ENCODE results near the gene SPACA4.

SPACA4 gene

GRCh38 chr19:48591021-48591420 is 15.5 kb upstream of the SPACA4 start:
- Histone ChIP-seq H3K4me2 (ENCODE audit: low read length) (no peak overlapping the region), H3K27ac (ENCODE audit: low read depth, low read length) (no peak overlapping the region)

GRCh38 chr19:48595171-48595570 is 11.4 kb upstream of the SPACA4 start:
- Histone ChIP-seq H3K27me3 (ENCODE audit: control insufficient read depth, low read length) (no peaks in the 10 kb centered on the region), H4K20me1 (ENCODE audit: control insufficient read depth, insufficient read depth, low read depth, low read length) (no peaks in the 10 kb centered on the region), H3K9me3 (ENCODE audit: control insufficient read depth, insufficient read depth, low read length) (no peaks in the 10 kb centered on the region), H3F3A (ENCODE audit: control insufficient read depth, insufficient read depth) (no peaks in the 10 kb centered on the region), H3K4me2 (ENCODE audit: low read length) (no peak overlapping the region), H3K79me2 (ENCODE audit: control insufficient read depth, low read length) (no peaks in the 10 kb centered on the region), H3K9me2 (replicated peaks; ENCODE audit: control insufficient read depth, low read length) (no peaks in the 10 kb centered on the region), H3K4me1 (ENCODE audit: control insufficient read depth, low read length) (peaks cover 16% of the 10 kb centered on the region), H3K36me3 (ENCODE audit: control insufficient read depth, low read length) (no peaks in the 10 kb centered on the region), H3K4me3 (ENCODE audit: low read length) (no peak overlapping the region), H3K27ac (ENCODE audit: low read depth, low read length) (no peak overlapping the region)
- TF ChIP-seq EZH2phosphoT487 (IDR thresholded peaks at IDR 0.05; ENCODE audit: borderline replicate concordance, low read length) (no peak), CTCF (IDR thresholded peaks at IDR 0.05; ENCODE audit: low read depth, low read length, poor library complexity, severe bottlenecking) (no peak)

More at GRCh38 chr19:48591021-48591420, 15.5 kb upstream of the SPACA4 start:
- no peaks in the 10 kb centered on the region for H3K9me2 ChIP-seq (replicated peaks; ENCODE audit: control insufficient read depth, low read length)
- H4K20me1 ChIP-seq (ENCODE audit: control insufficient read depth, insufficient read depth, low read depth, low read length) = no peaks in the 10 kb centered on the region
- H3K9me3 ChIP-seq (ENCODE audit: control insufficient read depth, insufficient read depth, low read length) = no peaks in the 10 kb centered on the region
- TF ChIP-seq CTCF (IDR thresholded peaks at IDR 0.05; ENCODE audit: low read depth, low read length, poor library complexity, severe bottlenecking) (no peak), EZH2phosphoT487 (IDR thresholded peaks at IDR 0.05; ENCODE audit: borderline replicate concordance, low read length) (no peak)
- no peaks in the 10 kb centered on the region for H3K36me3 ChIP-seq (ENCODE audit: control insufficient read depth, low read length)
- H3K27me3 ChIP-seq (ENCODE audit: control insufficient read depth, low read length) = no peaks in the 10 kb centered on the region
- H3F3A ChIP-seq (ENCODE audit: control insufficient read depth, insufficient read depth) = no peaks in the 10 kb centered on the region
- H3K4me1 ChIP-seq (ENCODE audit: control insufficient read depth, low read length) = peaks cover 4% of the 10 kb centered on the region; the same call in 1 of the 2 replicates
- H3K79me2 ChIP-seq (ENCODE audit: control insufficient read depth, low read length) = no peaks in the 10 kb centered on the region
- no peak overlapping the region for H3K4me3 ChIP-seq (ENCODE audit: low read length)

- Histone ChIP-seq H3F3A (ENCODE audit: control insufficient read depth, insufficient read depth) (no peaks in the 10 kb centered on the region), H4K20me1 (ENCODE audit: control insufficient read depth, insufficient read depth, low read depth, low read length) (no peaks in the 10 kb centered on the region), H3K36me3 (ENCODE audit: control insufficient read depth, low read length) (no peaks in the 10 kb centered on the region), H3K79me2 (ENCODE audit: control insufficient read depth, low read length) (no peaks in the 10 kb centered on the region), H3K4me3 (ENCODE audit: low read length) (peak overlapping the region; percentile 61), H3K9me3 (ENCODE audit: control insufficient read depth, insufficient read depth, low read length) (no peaks in the 10 kb centered on the region), H3K4me2 (ENCODE audit: low read length) (peak overlapping the region; percentile 64; the same call in 1 of the 2 replicates), H3K27me3 (ENCODE audit: control insufficient read depth, low read length) (no peaks in the 10 kb centered on the region), H3K27ac (ENCODE audit: low read depth, low read length) (no peak overlapping the region), H3K4me1 (ENCODE audit: control insufficient read depth, low read length) (peaks cover 16% of the 10 kb centered on the region), H3K9me2 (replicated peaks; ENCODE audit: control insufficient read depth, low read length) (no peaks in the 10 kb centered on the region)
- TF ChIP-seq EZH2phosphoT487 (IDR thresholded peaks at IDR 0.05; ENCODE audit: borderline replicate concordance, low read length) (no peak), CTCF (IDR thresholded peaks at IDR 0.05; ENCODE audit: low read depth, low read length, poor library complexity, severe bottlenecking) (no peak)
Observed at GRCh38 chr19:48595833-48596232, 10.7 kb upstream of the SPACA4 start.
